WERI-Rb-1 (cell line): Measurements from ENCODE around the gene GPC5.

Source experiments
- DNase-seq: peaks from one replicate; pipeline ENCODE4 v3.0.0-alpha.2; 2020
- H3K27ac ChIP-seq: fragments of 250-450 bp; sonication (Bioruptor Pico); 2 replicates; pipeline ENCODE4 v1.5.1; 2020; ENCODE audit warnings: mild to moderate bottlenecking, moderate library complexity
- H3K27me3 ChIP-seq: fragments of 250-450 bp; sonication (Bioruptor Pico); 2 replicates; pipeline ENCODE4 v1.5.1; 2021; ENCODE audit warnings: mild to moderate bottlenecking, low read depth, moderate library complexity; ENCODE audit not compliant: insufficient read depth, severe bottlenecking
- H3K36me3 ChIP-seq: fragments of 250-450 bp; sonication (Bioruptor Pico); 2 replicates; pipeline ENCODE4 v1.5.1; 2020; ENCODE audit warnings: mild to moderate bottlenecking, moderate library complexity
- H3K4me3 ChIP-seq: 2 replicates; pipeline ENCODE4 v1.5.1; 2011; ENCODE audit warnings: low read depth, mild to moderate bottlenecking, control low read depth, low read length
- H3K9me3 ChIP-seq: fragments of 250-450 bp; sonication (Bioruptor Pico); 2 replicates; pipeline ENCODE4 v1.5.1; 2021; ENCODE audit warnings: mild to moderate bottlenecking, moderate library complexity; ENCODE audit not compliant: severe bottlenecking
- TF ChIP-seq, protein P1 (sequence below): IDR thresholded peaks from 2 replicates; pipeline ENCODE4 v1.5.1; 2011; ENCODE audit warnings: low read depth, mild to moderate bottlenecking, control low read depth, inconsistent platforms, low read length

Gene GPC5

DNA sequence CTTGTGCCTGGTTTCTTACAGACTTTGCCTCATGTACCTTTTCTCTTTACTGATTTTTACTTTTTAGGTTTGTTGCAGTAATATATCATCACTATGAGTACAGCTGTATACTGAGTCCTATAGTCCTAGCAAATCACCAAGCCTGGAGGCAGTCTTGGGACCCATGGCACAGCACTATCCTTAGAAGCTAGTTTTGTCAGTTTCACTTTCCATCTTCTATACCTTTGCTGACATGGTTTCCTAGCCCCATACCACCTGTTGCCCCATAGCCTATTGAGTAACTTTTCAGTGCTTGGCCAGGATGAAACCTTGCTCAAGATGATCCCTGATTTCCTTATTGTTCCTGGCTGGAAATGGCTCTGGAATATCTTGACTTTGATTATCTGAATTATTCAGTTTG, 826.4 kb downstream of the GPC5 start:
- Histone ChIP-seq H3K27me3 (no peaks in the 10 kb centered on the region), H3K9me3 (no peaks in the 10 kb centered on the region), H3K27ac (no peak overlapping the region), H3K36me3 (no peaks in the 10 kb centered on the region), H3K4me3 (no peak overlapping the region)
- no peak for DNase-seq
- TF ChIP-seq, protein P1, sequence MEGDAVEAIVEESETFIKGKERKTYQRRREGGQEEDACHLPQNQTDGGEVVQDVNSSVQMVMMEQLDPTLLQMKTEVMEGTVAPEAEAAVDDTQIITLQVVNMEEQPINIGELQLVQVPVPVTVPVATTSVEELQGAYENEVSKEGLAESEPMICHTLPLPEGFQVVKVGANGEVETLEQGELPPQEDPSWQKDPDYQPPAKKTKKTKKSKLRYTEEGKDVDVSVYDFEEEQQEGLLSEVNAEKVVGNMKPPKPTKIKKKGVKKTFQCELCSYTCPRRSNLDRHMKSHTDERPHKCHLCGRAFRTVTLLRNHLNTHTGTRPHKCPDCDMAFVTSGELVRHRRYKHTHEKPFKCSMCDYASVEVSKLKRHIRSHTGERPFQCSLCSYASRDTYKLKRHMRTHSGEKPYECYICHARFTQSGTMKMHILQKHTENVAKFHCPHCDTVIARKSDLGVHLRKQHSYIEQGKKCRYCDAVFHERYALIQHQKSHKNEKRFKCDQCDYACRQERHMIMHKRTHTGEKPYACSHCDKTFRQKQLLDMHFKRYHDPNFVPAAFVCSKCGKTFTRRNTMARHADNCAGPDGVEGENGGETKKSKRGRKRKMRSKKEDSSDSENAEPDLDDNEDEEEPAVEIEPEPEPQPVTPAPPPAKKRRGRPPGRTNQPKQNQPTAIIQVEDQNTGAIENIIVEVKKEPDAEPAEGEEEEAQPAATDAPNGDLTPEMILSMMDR: no peak

DNA sequence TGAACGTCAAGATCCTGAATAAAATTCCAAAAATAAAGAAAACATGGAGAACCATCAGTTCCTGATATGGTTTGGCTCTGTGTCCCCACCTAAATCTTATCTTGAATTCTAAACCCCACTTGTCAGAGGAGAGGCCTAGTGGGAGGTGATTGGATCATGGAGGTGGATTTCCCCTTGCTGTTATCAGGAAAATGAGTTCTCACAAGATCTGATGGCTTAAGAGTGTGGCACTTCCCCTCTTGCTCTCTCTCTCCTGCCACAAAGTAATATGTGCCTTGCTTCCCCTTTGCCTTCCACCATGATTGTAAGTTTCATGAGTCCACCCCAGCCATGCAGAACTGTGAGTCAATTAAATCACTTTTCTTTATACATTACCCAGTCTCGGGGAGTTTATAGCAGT, 827.4 kb downstream of the GPC5 start:
- Histone ChIP-seq H3K9me3 (no peaks in the 10 kb centered on the region), H3K27me3 (no peaks in the 10 kb centered on the region), H3K27ac (no peak overlapping the region), H3K4me3 (no peak overlapping the region), H3K36me3 (no peaks in the 10 kb centered on the region)
- TF ChIP-seq, protein P1: no peak
- no peak for DNase-seq

DNA sequence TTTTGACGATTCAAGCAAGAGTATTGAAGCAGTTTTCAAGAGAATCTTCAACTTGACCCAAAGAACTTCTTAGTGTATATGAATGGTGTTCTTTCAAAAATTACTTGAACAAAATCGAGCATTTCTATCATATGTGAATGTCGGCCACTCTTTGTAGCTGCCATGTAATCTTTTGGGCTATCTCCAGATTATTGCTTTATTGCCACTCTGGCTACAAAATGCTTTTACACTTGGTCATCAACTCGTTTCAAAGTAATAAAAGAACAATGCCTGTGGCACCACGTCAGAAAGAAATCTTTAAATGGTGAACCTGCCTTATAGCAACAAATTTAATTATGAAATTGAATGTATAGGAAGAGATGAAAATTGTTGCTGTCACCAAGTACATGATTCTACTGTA, 834.5 kb downstream of the GPC5 start:
- H3K27ac ChIP-seq: no peak overlapping the region
- H3K4me3 ChIP-seq: no peak overlapping the region
- H3K9me3 ChIP-seq: no peaks in the 10 kb centered on the region
- TF ChIP-seq, protein P1: no peak
- DNase-seq: no peak
- no peaks in the 10 kb centered on the region for H3K36me3 ChIP-seq
- H3K27me3 ChIP-seq: no peaks in the 10 kb centered on the region

DNA sequence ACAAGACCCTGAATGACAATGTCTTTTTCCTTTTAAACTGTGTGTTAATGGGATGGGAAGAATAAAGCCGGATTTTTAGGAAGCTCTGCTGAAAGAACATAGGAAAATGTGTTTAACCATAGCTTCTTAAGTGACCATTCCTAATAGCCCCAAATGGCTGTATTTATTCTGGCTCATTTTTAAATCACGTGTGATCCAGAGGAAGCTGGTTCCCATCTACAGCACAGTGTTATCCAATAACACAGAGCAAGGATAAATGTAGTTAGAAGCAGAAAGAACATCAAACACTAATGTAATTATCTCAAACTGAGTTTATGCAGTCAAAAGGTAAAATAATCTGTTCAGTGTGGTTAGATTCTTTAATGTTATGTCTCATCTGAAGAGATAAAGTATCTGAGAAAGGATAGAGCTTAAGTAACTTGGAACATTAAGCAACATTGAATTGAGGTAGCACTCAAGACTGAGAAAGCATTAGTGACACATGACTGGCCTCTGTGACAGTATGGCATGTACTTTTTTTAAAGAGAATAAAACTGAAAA, 853.3 kb downstream of the GPC5 start:
- H3K36me3 ChIP-seq: no peaks in the 10 kb centered on the region
- TF ChIP-seq, protein P1: no peak
- no peaks in the 10 kb centered on the region for H3K27me3 ChIP-seq
- H3K4me3 ChIP-seq: no peak overlapping the region
- H3K9me3 ChIP-seq: no peaks in the 10 kb centered on the region
- no peak overlapping the region for H3K27ac ChIP-seq
- no peak for DNase-seq

DNA sequence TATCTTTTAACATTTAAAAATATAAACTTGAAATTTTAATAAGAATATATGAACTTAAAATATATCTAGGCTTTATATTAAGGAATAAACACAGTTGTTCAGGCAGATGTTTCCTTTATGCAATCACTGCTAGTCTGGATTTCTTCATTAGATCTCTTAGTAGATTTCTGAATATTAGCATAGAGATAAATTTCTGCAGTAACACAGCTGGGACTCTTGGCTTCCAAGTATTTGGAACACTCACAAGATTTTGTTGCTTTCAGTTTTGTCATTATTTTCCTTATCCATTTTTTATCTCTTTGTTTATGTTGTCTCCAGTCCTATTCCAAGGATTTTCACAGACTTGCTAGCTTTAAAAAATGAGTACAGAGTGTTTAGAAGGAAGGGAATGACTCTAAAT, 857.1 kb downstream of the GPC5 start:
- Histone ChIP-seq H3K27me3 (no peaks in the 10 kb centered on the region), H3K4me3 (no peak overlapping the region), H3K36me3 (no peaks in the 10 kb centered on the region), H3K27ac (no peak overlapping the region), H3K9me3 (no peaks in the 10 kb centered on the region)
- DNase-seq: no peak
- TF ChIP-seq, protein P1: no peak

DNA sequence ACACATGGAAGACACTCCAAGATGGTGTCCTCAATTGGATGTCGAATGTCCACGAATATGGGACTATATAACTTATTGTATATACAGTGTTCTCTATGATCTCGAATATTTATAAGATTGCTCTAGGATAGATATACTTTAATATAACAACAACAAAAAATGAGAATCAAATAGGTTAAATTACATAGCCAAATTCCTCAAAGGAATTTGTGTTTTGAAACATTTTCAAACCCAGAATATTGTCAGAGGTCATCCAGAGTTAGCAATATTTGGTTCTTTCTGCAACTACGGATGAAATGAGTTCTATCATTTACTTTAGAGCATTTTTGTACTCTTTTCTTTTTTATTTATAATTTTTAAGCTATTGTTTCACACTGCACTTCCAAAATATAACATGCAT, 857.8 kb downstream of the GPC5 start:
- no peak for DNase-seq
- no peaks in the 10 kb centered on the region for H3K27me3 ChIP-seq
- no peaks in the 10 kb centered on the region for H3K9me3 ChIP-seq
- no peak overlapping the region for H3K27ac ChIP-seq
- no peaks in the 10 kb centered on the region for H3K36me3 ChIP-seq
- H3K4me3 ChIP-seq: no peak overlapping the region
- TF ChIP-seq, protein P1: no peak
